Measurements from ENCODE around the gene ZER1.

ZER1 gene

GRCh38 chr9:128689293-128689774 lies 82.4 kb downstream of the ZER1 start:
- DNase-seq = peak in 1 of 2 donors; percentile 67

- peak; percentile 93 to 95 for DNase-seq
Measured at GRCh38 chr9:128688501-128689292, 83.0 kb downstream of the ZER1 start, which contains the start of gene SET. Gene SET, plus strand, starts transcription at chr9:128689222. Its CDS starts 361 bp downstream, at chr9:128689583.

- no peak for DNase-seq
Measured at GRCh38 chr9:128687453-128687852, 84.3 kb downstream of the ZER1 start.

- peak in 1 of 2 donors; percentile 61 for DNase-seq
Measured at GRCh38 chr9:128685636-128686489, 85.9 kb downstream of the ZER1 start.

GRCh38 chr9:128684325-128685199 lies 87.2 kb downstream of the ZER1 start:
- peak; percentile 77 to 82 for DNase-seq

- DNase-seq = no peak
Measured at GRCh38 chr9:128684065-128684324, 87.7 kb downstream of the ZER1 start.

- peak; percentile 42 to 43 for DNase-seq
Measured at GRCh38 chr9:128683340-128684064, 88.2 kb downstream of the ZER1 start.

All from CD4-positive, alpha-beta T cell treated with Interferon alpha-2 for 1 hour (primary cell).